CD8-positive, alpha-beta memory T cell (primary cell): ENCODE results near the gene SH3RF2. TPM values are rescaled to one million over a fixed set of nuclear protein-coding genes. Genes with fewer than 3 reads are reported as not detected.

ENCODE experiments used
- polyA plus RNA-seq: library from polyadenylated mRNA; unstranded; fragments of 300-500 nt; fragmentation: Illumina TruSeq; gene quantifications from one replicate; pipeline ENCODE4 v1.2.3, GENCODE V29; 2021
- total RNA-seq, 2 experiments: library from RNA; stranded (reverse); gene quantifications; one replicate each; pipeline ENCODE4 v1.2.3, GENCODE V29; 2021

Gene SH3RF2
- total and polyA plus RNA-seq, 3 experiments from 2014 or later: 0.09 to 0.51 TPM; not detected in 1

Other genes starting within 250 kb of the SH3RF2 start
- 1 to 10 TPM in 1 of 2 experiments, under 1 TPM in 1; 0.92 to 1.2 TPM for gene PRELID2, start 101.2 kb upstream of the SH3RF2 start, total RNA-seq
- gene PRELID2, start 101.2 kb upstream of the SH3RF2 start, polyA plus RNA-seq: 1.6 TPM
- not detected for gene GRXCR2, start 63.6 kb upstream of the SH3RF2 start, total RNA-seq
- not detected for gene GRXCR2, start 63.6 kb upstream of the SH3RF2 start, polyA plus RNA-seq
- gene PLAC8L1, start 169.0 kb downstream of the SH3RF2 start, total RNA-seq: under 1 TPM; 0.53 to 0.96 TPM
- not detected for gene PLAC8L1, start 169.0 kb downstream of the SH3RF2 start, polyA plus RNA-seq
- gene LARS1, start 246.1 kb downstream of the SH3RF2 start, total RNA-seq: 100 to 1,000 TPM; 163 to 171 TPM
- 94.7 TPM for gene LARS1, start 246.1 kb downstream of the SH3RF2 start, polyA plus RNA-seq